Vagina (tissue), 2 donors: ENCODE results near the gene PHF21B. TPM values are rescaled to one million over a fixed set of nuclear protein-coding genes. Genes with fewer than 3 reads are reported as not detected.

ENCODE experiments used
- DNase-seq, 2 donors: peaks; one replicate each; pipeline ENCODE4 v3.0.0-alpha.2; 2017; ENCODE audit errors: extremely low spot score in 2 of 2
- H3K27ac ChIP-seq: fragments of 200-600 bp; sonication (generic); one replicate; pipeline ENCODE4 v1.5.1; 2019
- H3K27me3 ChIP-seq: fragments of 200-600 bp; sonication (generic); one replicate; pipeline ENCODE4 v1.5.1; 2019
- H3K36me3 ChIP-seq, 2 donors: fragments of 200-600 bp; sonication (generic); one replicate each; pipeline ENCODE4 v1.5.1; 2017 to 2019
- H3K4me1 ChIP-seq: fragments of 200-600 bp; sonication (generic); one replicate; pipeline ENCODE4 v1.5.1; 2019
- H3K4me3 ChIP-seq, 2 donors: fragments of 200-600 bp; sonication (generic); 1 replicate in 1 of 2; 2 replicates in 1 of 2; pipeline ENCODE4 v1.5.1; 2016 to 2019
- H3K9me3 ChIP-seq: fragments of 200-600 bp; sonication (generic); one replicate; pipeline ENCODE4 v1.5.1; 2019
- CTCF ChIP-seq, 3 experiments: fragments of 450-650 bp in 2 of 3; fragments of 200-600 bp in 1 of 3; sonication (generic) in 1 of 3; IDR thresholded peaks; one replicate each; pipeline ENCODE4 v1.5.1; 2017 to 2019; ENCODE audit warnings: antibody characterized with exemption in 3 of 3, mild to moderate bottlenecking in 2 of 3, moderate library complexity in 2 of 3
- POLR2A ChIP-seq, 2 donors: fragments of 450-650 bp; IDR thresholded peaks; one replicate each; pipeline ENCODE4 v1.6.1; 2017; ENCODE audit warnings: antibody characterized with exemption in 2 of 2, mild to moderate bottlenecking in 2 of 2, moderate library complexity in 2 of 2
- POLR2AphosphoS5 ChIP-seq, 2 donors: sonication (generic); formaldehyde crosslinking; IDR thresholded peaks; one replicate each; pipeline ENCODE4 v1.9.0; 2017; ENCODE audit warnings: antibody characterized with exemption in 2 of 2, mild to moderate bottlenecking in 2 of 2, low read depth in 1 of 2; ENCODE audit not compliant: insufficient read depth in 1 of 2
- intact Hi-C: fragments of 100-400 bp; cut with DNase I; formaldehyde crosslinking; loops from one replicate; pipeline ENCODE4 v1.15.1; 2023
- total RNA-seq: library from RNA; depleted of rRNA; stranded (reverse); fragments of >200 nt; gene quantifications from one replicate; pipeline ENCODE4 v1.2.3, GENCODE V29; 2016

PHF21B gene
- total RNA-seq, 1 donor from 2014 or later, result 2.2 TPM

GRCh38 chr22:44890416-44891292, 119.2 kb downstream of the PHF21B start:
- TF ChIP-seq CTCF (IDR thresholded peaks at IDR 0.05), result no peak
- no peak for TF ChIP-seq POLR2AphosphoS5 (IDR thresholded peaks at IDR 0.05; ENCODE audit: insufficient read depth in 1 of 2, low read depth in 1 of 2)
- no peak for TF ChIP-seq POLR2A (IDR thresholded peaks at IDR 0.05)
- no peaks in the 10 kb centered on the region for H3K36me3 ChIP-seq
- intact Hi-C loops, result no loop called here
- no peaks in the 10 kb centered on the region for H3K9me3 ChIP-seq
- no peak overlapping the region for H3K4me3 ChIP-seq
- H3K27me3 ChIP-seq, result no peaks in the 10 kb centered on the region
- no peak overlapping the region for H3K27ac ChIP-seq
- no peak for DNase-seq
- no peaks in the 10 kb centered on the region for H3K4me1 ChIP-seq

- Histone ChIP-seq H3K9me3 (no peaks in the 10 kb centered on the region), H3K4me3 (no peak overlapping the region), H3K27me3 (no peaks in the 10 kb centered on the region), H3K36me3 (no peaks in the 10 kb centered on the region), H3K27ac (no peak overlapping the region), H3K4me1 (no peaks in the 10 kb centered on the region)
- no peak for DNase-seq
- intact Hi-C loops, result no loop called here
- TF ChIP-seq POLR2A (IDR thresholded peaks at IDR 0.05) (no peak), POLR2AphosphoS5 (IDR thresholded peaks at IDR 0.05; ENCODE audit: insufficient read depth in 1 of 2, low read depth in 1 of 2) (no peak), CTCF (IDR thresholded peaks at IDR 0.05) (no peak)
Measured at GRCh38 chr22:44889255-44889878, 120.4 kb downstream of the PHF21B start.

GRCh38 chr22:44888491-44889254, 121.1 kb downstream of the PHF21B start:
- H3K4me1 ChIP-seq, result no peaks in the 10 kb centered on the region
- H3K36me3 ChIP-seq, result no peaks in the 10 kb centered on the region

GRCh38 chr22:44887941-44888366, 121.9 kb downstream of the PHF21B start:
- Histone ChIP-seq H3K9me3 (no peaks in the 10 kb centered on the region), H3K4me1 (no peaks in the 10 kb centered on the region), H3K27me3 (no peaks in the 10 kb centered on the region), H3K27ac (no peak overlapping the region), H3K36me3 (peaks cover 0 to 4% of the 10 kb centered on the region in 2 donors), H3K4me3 (no peak overlapping the region)
- DNase-seq, result no peak
- intact Hi-C loops, result no loop called here
- no peak for TF ChIP-seq POLR2A (IDR thresholded peaks at IDR 0.05)
- no peak for TF ChIP-seq POLR2AphosphoS5 (IDR thresholded peaks at IDR 0.05; ENCODE audit: insufficient read depth in 1 of 2, low read depth in 1 of 2)

More at GRCh38 chr22:44888491-44889254, 121.1 kb downstream of the PHF21B start:
- Histone ChIP-seq H3K27ac (no peak overlapping the region), H3K4me3 (no peak overlapping the region), H3K9me3 (no peaks in the 10 kb centered on the region), H3K27me3 (no peaks in the 10 kb centered on the region)
- DNase-seq, result no peak
- no peak for TF ChIP-seq POLR2AphosphoS5 (IDR thresholded peaks at IDR 0.05; ENCODE audit: insufficient read depth in 1 of 2, low read depth in 1 of 2)
- intact Hi-C loops, result no loop called here

- H3K27ac ChIP-seq, result no peak overlapping the region
- TF ChIP-seq CTCF (IDR thresholded peaks at IDR 0.05) (no peak), POLR2A (IDR thresholded peaks at IDR 0.05) (no peak), POLR2AphosphoS5 (IDR thresholded peaks at IDR 0.05; ENCODE audit: insufficient read depth in 1 of 2, low read depth in 1 of 2) (no peak)
- intact Hi-C loops, result no loop called here
- no peaks in the 10 kb centered on the region for H3K4me1 ChIP-seq
- no peaks in the 10 kb centered on the region for H3K9me3 ChIP-seq
- DNase-seq, result no peak
- no peak overlapping the region for H3K4me3 ChIP-seq
- no peaks in the 10 kb centered on the region for H3K27me3 ChIP-seq
- peaks cover 0 to 6% of the 10 kb centered on the region in 2 donors for H3K36me3 ChIP-seq
Measured at GRCh38 chr22:44885806-44886360, 123.9 kb downstream of the PHF21B start.
